GM11168 (cell line): ENCODE measurements around the gene CARNS1.

Experiments
- in situ Hi-C: fragments of 300-500 bp; cut with MboI; formaldehyde crosslinking; loops from one replicate; pipeline ENCODE4 v1.12.0; 2022; ENCODE audit warnings: low sequenced_read_pairs; ENCODE audit not compliant: unreplicated experiment

The CARNS1 gene

DNA sequence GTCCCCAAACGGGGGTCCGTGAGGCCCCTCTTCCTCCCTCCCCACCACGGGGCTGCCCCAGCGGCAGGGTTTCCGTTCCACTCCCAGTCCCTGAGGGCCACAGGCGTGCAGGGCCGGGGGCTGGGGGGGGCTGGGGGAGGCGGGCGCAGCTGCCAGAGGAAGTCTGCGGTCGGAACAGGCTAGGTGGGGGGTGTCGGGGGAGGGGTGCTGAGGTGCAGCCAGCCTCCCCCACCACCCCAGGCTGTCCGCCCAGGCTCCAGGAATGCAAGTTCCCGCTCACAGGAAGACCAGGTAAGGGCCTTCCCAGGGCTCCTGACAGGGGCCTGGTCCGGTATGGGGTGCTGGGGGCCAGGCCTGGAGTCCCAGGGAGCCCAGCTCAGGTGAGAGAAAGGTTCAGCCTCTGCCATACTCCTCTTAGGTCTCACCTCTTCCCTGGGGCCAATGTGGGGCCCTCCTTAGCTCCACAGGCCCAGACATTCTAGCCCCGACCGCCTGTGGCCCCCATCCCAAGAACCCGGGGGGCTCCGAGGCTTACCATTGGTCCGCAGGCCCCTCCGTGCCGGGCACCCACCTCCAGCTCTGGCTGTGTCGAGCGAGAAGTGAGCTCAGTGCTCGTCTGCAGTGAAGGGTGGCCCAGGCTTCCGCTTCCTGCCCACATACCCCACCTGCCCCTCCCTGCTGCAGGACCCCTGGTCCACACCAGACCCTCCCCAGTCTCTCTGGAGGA is 21.8 kb downstream of the CARNS1 start, which contains the start of gene PTPRCAP:
TSS of gene PTPRCAP (minus strand) at position 601 of the 727 bp plus-strand sequence. CDS start at position 538, 63 bp downstream.
- in situ Hi-C loops: no loop called here

DNA sequence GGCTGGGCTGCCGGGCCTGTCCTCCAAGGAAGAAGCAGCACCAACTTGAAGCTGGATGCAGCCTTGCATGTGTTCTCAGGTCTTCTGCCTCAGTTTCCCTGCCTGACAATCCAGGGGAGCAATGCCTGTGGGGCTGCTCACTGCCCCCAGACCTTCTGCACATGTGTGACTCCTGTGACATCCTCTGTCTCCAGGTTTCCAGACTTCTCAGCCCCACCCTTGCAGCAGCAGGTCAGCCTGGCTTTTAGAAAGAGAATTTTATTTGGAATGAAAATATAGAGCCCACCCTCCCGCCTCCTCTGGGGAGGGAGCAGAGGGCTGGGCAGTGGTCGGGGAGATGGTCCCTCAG is 22.3 kb downstream of the CARNS1 start:
- in situ Hi-C loops: no loop called here

DNA sequence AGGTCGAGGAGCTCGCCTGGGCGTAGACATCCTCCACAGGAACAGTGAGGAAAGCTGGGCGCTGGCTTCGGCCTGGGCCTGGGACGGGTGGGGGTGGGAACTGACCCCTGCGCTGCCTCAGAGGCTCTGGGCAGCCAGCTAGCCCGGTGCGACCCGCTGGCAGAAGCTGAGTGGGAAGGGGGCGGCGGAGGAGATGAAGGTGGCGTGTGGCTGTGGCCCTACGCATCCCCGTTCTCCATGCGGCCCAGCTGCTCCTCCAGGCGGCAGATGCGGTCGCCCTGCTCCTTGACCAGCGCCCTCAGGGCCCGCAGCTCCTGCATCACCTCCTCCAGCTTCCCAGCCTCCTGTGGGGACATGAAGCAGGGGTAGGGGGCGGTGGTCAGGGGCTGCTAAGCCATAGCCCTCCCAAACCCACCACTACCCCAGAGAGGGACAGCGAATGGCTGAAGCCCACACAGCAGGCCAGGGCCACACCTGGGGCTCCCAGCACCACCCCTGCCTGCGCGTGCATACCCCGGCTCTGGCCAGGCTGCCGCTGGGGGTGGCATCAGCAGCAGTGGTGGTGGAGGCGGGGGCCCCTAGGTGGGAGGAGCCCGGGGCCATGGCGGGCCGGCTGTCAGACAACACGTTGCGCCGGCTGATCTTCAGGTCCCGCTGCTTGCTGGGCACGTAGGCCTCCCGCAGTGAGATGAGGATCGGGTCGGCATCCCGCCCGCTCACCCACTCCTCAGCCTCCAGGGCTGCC is 22.9 kb downstream of the CARNS1 start:
- in situ Hi-C loops: no loop called here

DNA sequence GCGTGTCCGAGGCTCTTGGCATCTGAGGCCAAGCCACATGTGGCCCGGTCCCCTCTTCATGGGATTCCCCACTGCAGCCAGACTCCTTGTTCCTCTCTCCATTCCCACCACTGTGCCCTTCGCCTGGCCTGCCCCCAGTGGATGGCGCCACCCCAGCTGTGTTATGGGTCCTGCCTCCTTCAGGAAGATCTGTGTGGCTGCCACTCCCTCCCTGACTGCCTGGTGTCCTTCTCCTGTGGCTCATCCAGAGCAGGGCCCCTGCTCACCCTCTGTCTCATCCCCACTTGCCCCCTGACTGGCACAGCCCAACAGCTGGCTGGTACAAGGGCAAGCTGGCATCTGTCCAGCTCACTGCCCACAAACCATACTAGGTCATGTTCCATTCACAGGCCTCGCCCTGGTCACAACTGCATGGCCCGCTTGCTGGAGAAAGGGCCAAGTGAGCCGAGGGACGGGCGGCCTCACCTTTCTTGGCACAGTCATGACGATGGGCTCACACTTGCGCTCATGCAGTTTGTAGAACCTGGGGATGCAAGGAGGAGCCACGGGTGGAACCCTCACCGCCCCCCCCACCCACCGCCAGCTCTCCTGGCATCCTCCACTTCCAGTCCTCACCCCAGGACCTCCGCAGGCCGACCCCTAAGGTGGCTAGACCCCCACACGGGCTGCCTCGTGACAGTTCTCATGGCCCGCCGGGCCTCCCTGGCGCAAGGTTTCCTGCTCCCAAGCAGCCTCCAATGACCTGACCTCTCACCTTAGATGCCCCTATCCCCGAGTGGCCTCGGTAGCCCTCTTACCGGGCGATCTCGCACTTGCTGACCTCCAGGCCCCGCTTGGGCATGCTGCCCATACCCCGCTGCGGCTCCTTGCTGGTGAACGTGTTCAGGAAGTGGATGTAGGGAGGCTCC is 24.1 kb downstream of the CARNS1 start:
- in situ Hi-C loops: no loop called here

DNA sequence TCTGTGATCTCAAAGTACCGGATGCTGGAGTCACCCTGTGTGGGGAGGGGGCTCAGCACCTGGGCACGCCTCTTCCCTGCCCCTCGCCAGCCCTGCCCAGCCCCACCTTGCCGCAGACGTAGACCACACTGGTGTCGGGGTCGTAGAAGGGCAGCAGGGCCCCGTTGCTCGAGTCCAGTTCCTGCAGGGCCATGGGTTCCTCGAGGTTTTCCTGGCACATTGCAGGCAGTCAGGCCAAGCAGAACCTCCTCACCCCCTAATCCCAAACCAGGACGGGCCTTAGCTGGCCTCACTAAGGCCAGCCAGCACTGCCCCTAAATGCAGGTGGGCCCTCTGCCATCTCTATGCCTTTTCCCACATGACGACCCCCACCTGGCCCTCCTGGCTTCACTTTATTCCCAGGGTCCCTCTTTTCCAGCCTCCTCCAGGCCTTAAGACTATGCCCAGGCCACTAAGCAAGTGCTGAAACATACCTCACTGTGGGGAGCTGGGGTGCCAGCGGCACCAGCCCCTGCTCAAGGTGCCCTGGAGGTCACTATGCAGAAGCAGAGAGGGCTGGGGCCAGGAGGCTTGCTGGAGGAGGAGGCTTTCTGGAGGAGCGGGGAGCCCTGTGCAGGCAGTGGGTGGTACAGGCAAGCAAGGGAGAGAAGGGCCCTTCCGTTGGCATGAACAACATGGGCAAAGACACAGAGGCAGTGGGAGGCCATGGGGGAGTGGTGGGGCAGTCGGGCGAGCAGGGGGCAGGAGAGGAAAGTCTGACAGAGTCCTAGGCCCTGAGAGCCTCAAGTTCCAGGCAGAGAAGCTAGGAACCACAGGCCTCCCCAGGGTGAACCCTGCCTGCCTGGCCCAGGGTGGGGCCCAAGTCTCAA is 25.0 kb downstream of the CARNS1 start:
- in situ Hi-C loops: no loop called here

DNA sequence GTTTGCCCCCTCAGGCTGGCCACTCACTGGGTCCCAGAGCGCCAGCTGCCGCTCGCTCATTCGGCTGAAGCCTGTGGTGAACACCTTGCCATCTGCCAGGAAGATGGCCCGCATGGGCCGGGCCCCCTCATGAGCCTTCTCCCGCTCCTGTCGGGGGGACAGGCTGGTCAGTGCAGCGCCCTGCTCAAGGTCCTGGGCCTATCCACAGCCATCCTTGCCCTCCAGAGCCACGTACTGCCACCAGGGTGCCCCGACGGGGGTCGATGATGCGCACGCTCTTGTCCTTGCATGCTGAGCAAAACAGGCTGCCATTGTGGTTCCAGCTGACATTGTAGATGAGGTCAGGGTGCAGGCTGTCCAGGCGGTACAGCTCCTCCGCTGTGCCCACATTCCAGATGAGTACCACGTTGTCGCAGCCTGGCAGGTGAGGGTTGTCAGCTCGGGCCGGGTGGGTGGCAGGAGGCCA is 25.7 kb downstream of the CARNS1 start:
- in situ Hi-C loops: no loop called here

DNA sequence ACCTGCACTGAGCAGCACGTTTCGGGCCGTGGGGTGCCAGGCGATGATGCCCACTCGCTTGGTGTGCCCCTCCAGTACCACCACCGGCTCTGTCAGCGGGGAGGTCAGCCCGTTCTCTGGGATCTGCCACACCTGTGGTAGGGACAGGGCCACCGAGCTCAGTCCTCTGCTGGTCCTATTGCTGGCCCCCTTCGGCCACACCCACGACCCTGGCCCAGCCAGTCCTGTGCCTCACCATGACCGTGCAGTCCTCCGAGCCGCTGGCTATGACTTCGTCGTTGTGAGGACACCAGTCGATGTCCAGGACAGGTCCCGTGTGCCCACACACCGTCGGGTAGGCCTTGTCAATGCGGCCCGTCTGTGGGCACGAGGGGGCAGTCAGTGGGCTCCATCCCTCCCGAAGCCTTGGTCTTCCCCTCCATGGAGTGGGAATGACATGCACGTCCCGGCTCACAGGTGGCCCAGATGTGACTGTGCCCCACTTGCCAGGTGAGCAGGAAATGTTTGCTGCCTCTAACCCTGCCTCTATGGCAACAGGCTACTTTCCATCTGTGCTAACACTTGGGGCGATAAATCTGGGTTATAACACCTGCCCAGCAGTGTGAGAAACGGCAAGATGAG is 26.4 kb downstream of the CARNS1 start:
- in situ Hi-C loops: no loop called here

DNA sequence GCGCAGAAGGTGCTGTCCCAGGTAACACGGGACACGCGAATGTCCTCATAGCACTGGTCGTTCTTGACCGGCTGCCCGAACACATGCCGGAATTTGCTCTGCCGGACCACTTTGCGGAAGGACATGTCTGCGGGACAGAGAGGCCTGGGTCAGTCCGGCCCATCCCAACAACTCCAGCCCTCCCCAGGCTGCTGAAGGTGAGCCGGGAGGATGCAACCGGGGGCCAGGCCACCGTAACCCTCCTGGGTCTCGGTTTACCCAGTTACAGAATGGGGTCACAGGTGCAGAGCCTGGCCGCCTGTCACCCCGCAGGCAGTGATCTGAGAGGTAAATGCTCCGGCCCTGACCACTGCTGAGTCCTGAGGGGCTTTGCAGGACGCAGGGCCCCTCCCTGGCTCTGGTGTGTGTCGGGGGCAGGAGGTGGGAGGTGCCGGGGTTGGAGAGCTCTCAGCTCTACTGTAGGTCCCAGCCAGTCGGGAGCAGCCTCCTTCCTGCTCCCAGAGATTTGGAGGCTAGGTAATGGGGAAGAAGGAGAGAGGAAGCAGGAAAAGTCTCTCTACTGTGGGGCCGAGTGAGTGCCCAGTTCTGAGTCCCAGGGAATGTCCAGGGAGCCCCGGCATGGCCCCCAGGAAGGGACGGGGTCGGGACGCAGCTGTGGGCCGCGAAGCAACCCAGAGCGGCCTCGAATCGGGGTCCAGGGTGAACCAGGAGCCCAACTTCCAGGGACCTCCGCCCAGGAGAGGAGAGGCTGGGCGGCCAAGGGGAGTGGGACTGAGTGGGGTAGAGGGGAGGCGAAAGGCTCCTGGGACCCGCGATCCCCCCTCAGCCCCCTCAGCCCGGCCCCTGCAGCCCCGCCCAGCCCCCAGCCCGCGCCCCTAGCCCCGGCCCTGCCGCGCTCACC is 27.3 kb downstream of the CARNS1 start:
- in situ Hi-C loops: no loop called here

DNA sequence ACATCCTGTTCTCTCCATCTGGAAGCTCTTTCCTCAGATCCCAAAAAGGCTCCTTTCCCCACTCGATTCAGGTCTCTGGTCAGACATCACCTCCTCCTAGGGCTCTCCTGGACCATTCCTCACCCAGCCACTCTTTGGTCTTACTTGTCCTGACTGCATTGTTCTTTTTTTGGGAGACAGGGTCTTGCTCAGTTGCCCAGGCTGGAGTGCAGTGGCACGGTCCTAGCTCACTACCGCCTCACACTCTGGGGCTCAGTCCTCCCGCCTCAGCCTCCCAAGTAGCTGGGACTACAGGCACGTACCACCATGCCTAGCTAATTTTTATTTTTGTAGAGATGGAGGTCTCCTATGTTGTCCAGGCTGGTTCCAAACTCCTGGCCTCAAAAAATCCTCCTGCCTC is 30.0 kb downstream of the CARNS1 start:
- in situ Hi-C loops: no loop called here

DNA sequence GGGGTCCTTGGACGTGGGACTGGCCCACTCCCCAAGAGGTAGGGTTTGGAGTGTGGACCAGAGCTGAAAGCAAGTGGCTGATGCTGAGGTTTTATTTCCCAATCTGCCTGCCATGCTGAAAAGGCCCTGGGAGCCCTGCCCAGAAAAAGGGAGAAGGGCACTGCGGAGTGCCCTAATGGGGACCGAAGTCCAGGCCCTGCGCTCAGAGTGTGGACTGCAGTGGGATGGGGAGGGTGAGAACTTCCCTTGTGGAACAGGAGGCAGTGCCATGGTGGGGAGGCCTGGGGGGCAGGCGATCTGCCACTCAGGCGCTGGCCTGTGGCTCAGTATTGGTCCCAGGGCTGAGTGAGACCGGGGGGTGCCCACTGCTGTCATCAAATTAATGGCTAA is 32.7 kb downstream of the CARNS1 start:
- in situ Hi-C loops: no loop called here

DNA sequence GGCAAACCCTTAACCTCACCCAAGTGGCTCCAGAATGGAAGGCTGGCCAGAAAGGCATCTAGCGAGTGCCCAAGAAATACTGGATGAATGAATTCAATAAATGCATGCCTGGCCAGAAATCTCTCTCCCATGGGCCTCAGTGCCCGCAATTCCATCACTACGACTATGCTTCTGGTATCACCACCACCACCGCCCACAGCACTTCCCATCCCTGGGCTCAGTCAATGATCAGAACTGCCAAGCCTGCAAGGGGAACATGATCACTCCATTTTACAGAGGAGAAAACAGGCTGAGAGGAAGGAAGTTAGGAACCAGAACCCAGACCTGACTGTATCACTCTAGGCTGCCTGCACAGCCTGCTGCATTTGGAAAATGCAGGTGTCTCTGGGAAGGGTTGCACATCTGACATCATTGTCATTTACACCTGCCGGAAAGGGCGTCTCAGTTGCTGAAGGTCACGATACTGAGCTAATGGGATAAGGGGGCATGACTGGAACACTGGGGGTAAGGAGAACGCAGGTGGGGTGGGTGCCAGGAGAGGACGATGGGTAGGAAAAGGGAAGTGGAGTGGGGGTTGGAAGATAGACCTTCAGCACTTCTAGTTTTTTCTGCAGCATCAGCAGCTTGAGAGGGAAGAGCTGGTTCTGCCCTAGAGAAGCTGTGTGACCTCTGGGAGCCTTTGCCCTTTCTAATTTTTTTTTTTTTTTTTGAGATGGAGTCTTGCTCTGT is 33.8 kb downstream of the CARNS1 start:
- in situ Hi-C loops: no loop called here

DNA sequence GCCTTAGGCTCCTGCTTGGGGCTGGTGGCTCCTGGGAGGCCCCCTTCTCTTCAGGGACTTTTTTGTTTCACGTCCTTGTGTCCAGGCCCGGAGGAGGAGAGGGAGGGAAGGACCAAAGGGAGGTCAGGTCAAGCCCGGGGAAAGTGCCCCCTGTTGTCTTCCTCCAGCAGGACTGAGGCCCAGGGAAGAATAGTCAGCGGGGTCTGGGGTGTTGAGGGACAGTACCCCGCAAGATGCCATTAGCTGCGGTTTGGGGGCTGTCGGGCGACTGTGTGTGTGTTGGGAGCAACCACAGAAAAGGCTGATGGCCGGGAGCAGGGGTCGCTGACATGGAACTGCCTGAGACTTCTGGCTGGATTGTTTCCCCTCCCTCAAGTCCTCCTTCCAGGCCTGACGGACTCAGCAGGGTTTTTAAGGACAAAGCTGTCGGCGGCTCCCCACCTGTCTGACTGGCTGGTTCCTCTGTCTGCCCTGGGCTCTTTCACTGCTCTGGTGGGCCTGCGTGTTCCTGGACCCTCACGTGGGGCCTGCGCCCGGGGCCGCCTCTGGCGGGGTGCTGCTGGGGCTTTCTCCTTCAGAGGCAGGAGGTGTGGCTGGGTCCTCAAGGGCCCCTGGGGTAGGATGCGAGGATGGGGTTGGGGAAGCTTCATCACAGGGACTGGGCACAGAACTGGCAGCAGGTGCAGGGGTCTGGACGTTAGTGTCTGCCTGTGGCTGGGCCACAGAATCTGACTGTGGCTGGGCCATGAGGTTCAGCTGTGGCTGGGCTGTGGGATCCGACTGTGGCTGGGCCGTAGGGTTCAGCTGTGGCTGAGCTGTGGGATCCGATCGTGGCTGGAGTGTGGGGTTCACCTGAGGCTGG is 35.5 kb downstream of the CARNS1 start:
- in situ Hi-C loops: no loop called here

DNA sequence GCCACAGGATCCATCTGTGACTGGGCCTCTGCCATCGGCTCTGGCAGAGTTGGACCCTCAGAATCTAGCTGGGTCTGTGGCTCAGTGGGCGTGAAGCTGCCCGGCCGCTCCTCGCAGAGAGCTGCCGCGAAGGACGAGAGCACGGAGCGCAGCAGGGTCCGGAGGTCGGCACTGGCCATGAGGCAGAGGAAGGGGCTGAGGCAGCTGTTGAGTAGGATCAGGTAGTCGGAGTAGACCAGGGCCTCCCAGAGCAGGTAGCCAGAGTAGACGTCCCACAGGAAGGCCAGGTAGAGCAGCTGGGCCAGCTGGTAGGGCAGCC is 36.1 kb downstream of the CARNS1 start:
- in situ Hi-C loops: no loop called here

DNA sequence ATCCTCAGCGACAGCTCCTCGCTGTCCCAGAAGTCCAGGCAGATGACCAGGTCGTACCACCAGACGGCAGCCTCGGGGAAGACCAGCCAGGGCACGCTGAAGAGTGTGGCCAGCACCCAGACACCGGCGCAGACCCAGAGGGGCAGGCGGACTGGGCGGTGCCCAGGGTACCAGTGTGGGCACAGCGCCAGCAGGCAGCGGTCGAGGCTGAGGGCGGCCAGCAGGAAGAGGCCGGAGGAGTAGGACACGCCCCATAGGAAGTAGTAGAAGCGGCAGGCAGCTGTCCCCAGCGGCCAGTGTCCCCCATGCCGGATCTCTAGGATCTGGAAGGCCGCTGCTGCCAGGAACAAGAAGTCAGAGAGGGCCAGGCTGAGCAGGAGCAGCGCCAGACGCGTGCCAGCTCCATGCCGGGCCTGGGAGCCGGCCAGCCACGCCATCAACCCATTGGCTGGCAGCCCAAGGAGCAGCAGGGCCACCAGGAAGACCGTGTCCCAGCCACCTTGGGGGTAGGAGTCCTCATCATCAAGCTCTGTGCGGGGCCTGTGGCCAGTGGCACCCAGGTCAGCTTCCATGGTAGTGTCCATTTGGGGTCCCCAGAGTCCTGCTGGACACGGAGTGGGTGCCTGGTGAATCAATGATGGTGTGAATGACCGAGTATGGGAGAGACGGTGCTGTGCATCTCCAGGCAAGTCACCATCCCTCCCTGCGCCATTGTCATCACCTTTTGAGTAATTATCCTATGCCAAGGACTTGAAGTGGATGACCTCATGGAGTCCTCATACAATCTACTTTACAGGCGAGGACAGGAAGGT is 36.9 kb downstream of the CARNS1 start, which contains the start of gene GPR152:
TSS of gene GPR152 (minus strand) at position 589 of the 812 bp plus-strand sequence. CDS start at position 584, 5 bp downstream.
- in situ Hi-C loops: no loop called here

DNA sequence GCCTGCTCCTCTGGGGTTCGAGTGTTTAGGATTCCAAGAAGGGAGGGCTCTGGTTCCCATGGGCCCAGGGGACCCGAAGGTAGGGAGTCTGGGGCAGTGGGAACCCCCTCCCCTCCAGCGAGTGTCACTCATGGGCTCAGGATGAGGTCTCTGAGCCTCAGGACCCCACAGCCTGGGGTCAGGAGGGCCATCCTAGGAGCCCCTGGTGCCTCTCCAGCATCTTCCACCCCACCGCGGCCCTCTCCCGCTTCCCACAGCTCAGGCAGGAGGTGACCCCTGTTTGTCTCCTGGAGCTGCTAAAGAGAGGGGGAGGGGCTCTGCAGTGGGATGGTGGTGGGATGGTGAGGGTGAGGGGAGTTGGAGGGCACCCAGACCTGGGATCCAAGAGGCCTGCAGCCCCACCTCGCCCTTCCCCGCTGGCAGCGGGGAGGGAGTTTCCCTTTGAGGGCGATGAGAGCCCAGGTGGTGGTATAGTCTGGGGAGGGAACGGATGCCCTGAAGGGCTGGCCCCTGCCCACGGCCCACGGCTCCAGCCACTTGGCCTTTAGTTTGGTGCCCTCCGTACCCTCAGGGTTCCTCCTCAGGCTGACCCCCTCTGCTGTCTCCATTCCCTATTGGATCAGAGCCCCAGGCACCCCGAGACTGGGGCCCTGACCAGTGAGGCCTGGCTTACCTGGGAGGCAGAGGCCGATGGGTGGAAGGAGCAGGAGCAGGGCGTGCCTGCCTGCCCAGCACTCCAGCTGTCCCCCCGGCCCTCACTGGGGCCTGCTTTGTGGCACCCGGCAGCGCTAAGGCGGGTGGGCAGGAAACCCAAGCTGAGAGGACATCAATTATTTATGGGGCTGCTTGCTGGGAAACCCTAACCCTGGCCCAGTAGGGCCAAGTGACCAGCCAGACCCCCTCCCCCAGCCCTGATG is 38.6 kb downstream of the CARNS1 start:
- in situ Hi-C loops: no loop called here
